Activated naive CD4-positive, alpha-beta T cell treated with anti-CD3 and anti-CD28 coated beads for 36 hours (primary cell): ENCODE data around the gene BHLHE41. TPM values are rescaled to one million over a fixed set of nuclear protein-coding genes. Genes with fewer than 3 reads are reported as not detected.

Experiments used
- CTCF ChIA-PET: fragments of 350-600 bp; sonication (Branson Sonifier 250); formaldehyde crosslinking; loops from one replicate; lab custom pipeline; 2021; ENCODE audit warnings: antibody characterized with exemption; lab: Charles Lee
- DNase-seq: peaks from one replicate; pipeline ENCODE4 v3.0.0-alpha.2; 2020
- H3K27ac Mint-ChIP-seq: one replicate; pipeline ENCODE4 v1.8.0; 2021; ENCODE audit warnings: mild to moderate bottlenecking, mixed read lengths
- H3K27me3 Mint-ChIP-seq: one replicate; pipeline ENCODE4 v1.8.0; 2021; ENCODE audit warnings: low read depth, mixed read lengths
- H3K36me3 Mint-ChIP-seq: one replicate; pipeline ENCODE4 v1.8.0; 2021; ENCODE audit warnings: low read depth, mixed read lengths
- H3K4me1 Mint-ChIP-seq: one replicate; pipeline ENCODE4 v1.8.0; 2021; ENCODE audit warnings: low read depth, mixed read lengths
- H3K4me3 Mint-ChIP-seq: one replicate; pipeline ENCODE4 v1.8.0; 2021; ENCODE audit warnings: mild to moderate bottlenecking, moderate library complexity, mixed read lengths
- H3K9me3 Mint-ChIP-seq: one replicate; pipeline ENCODE4 v1.8.0; 2021; ENCODE audit warnings: mixed read lengths
- intact Hi-C: fragments of 100-400 bp; cut with micrococcal nuclease; formaldehyde crosslinking; loops from one replicate; pipeline ENCODE4 v1.15.1; 2023
- total RNA-seq, 2 experiments: library from RNA; stranded (reverse); gene quantifications; one replicate each; pipeline ENCODE4 v1.2.3, GENCODE V29; 2021

BHLHE41 gene
- total RNA-seq, 2 experiments from 2014 or later: not detected

DNA sequence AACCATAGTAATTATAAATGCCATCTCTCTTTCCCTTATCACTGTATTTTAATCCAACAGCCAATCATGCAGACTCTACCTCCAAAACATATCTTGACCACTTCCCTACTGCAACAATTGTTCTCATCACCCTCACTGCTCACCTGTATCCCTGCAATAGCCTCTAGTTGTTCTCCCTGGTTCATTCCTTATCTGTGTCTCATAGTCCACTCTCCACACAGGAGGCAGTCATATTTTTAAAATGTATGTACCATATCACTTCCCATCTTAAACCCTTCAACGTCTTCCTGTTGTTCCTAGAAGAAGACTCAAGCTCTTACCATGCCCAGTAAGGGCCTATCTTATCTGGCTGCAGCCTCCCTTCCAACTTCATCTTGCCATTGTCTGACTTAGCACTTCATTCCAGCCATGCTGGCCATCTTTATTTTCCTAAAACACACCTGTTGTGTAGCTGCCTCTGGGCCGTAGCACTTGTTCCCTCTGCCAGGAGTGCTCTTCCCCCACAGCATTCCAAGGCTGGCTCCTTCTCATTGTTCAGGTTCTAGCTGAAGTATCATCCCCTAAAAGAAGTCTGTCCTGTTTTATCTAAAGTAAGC is 27.8 kb upstream of the BHLHE41 start:
- intact Hi-C loops: no loop called here
- Mint-ChIP-seq H3K4me1 (no peaks in the 10 kb centered on the region), H3K4me3 (no peak overlapping the region), H3K27ac (no peak overlapping the region), H3K27me3 (no peaks in the 10 kb centered on the region), H3K36me3 (no peaks in the 10 kb centered on the region), H3K9me3 (no peaks in the 10 kb centered on the region)
- CTCF ChIA-PET: no interaction called here
- no peak for DNase-seq

DNA sequence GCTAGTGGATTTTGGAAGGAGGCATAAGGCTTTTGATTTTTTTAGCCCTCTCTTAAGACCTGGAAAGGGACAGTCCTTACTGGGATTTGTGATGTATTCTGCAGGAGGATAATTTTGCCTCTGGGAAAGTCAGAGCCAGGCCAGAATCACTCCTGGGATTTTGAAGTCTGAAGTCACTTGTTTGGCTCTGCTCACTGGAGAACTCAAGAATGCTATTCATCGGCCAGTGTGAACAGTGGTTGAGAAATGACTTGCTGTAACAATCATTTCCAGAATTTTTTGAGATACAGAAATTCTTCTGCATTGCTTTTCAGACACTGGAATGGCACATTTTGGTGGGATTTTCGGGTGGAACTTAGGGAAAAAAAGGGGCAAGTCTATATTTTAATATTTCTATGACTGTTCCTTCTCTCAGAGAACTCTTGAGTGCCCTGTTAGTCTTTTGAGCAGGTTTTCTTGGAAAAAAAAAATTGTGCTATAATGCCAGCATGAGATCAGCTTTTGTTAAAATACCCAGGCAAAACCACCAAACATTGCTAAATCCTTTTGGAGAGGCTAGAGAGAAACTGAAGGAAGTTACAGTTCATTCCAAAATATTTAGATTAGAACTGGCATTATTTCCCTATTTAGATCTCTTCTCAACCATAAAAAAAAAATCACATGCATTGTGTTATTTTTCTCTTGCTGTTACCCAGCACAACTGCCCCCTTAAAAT is 26.1 kb upstream of the BHLHE41 start:
- Mint-ChIP-seq H3K4me3 (no peak overlapping the region), H3K36me3 (no peaks in the 10 kb centered on the region), H3K4me1 (no peaks in the 10 kb centered on the region), H3K9me3 (no peaks in the 10 kb centered on the region), H3K27ac (no peak overlapping the region), H3K27me3 (peaks cover 3% of the 10 kb centered on the region)
- no peak for DNase-seq
- intact Hi-C loops: no loop called here
- CTCF ChIA-PET: interaction anchor here (0.5 to 0.7 kb wide), 3 partner anchors 363 to 1169 kb away, joined by 3 to 5 read pairs (median 5); no protein-coding TSS in a partner anchor

GRCh38 chr12:26149968-26150500 is 25.2 kb upstream of the BHLHE41 start:
- intact Hi-C loops: no loop called here
- Mint-ChIP-seq H3K27ac (no peak overlapping the region), H3K27me3 (peaks cover 3% of the 10 kb centered on the region), H3K36me3 (no peaks in the 10 kb centered on the region), H3K4me3 (no peak overlapping the region), H3K4me1 (no peaks in the 10 kb centered on the region), H3K9me3 (no peaks in the 10 kb centered on the region)
- CTCF ChIA-PET: interaction anchor here (0.5 kb wide), 1 partner anchor 362 kb away, joined by 3 read pairs; no protein-coding TSS in a partner anchor
- DNase-seq: no peak

- CTCF ChIA-PET: no interaction called here
- peaks cover 5% of the 10 kb centered on the region for H3K27me3 Mint-ChIP-seq
- intact Hi-C loops: no loop called here
- H3K36me3 Mint-ChIP-seq: no peaks in the 10 kb centered on the region
- no peaks in the 10 kb centered on the region for H3K4me1 Mint-ChIP-seq
- no peak for DNase-seq
- H3K9me3 Mint-ChIP-seq: no peaks in the 10 kb centered on the region
- no peak overlapping the region for H3K4me3 Mint-ChIP-seq
- no peak overlapping the region for H3K27ac Mint-ChIP-seq
These were observed 23.5 kb upstream of the BHLHE41 start for GRCh38 chr12:26148291-26148690.

- Mint-ChIP-seq H3K27me3 (peaks cover 5% of the 10 kb centered on the region), H3K9me3 (no peaks in the 10 kb centered on the region), H3K4me1 (no peaks in the 10 kb centered on the region), H3K36me3 (no peaks in the 10 kb centered on the region), H3K4me3 (no peak overlapping the region), H3K27ac (no peak overlapping the region)
- no peak for DNase-seq
- CTCF ChIA-PET: interaction anchor here (0.8 kb wide), 1 partner anchor 11 kb away, joined by 3 read pairs; no protein-coding TSS in a partner anchor
- intact Hi-C loops: no loop called here
These were observed 18.5 kb upstream of the BHLHE41 start for GRCh38 chr12:26143291-26143690.

- Mint-ChIP-seq H3K9me3 (no peaks in the 10 kb centered on the region), H3K27ac (no peak overlapping the region), H3K4me1 (no peaks in the 10 kb centered on the region), H3K4me3 (no peak overlapping the region), H3K36me3 (no peaks in the 10 kb centered on the region), H3K27me3 (peaks cover 14% of the 10 kb centered on the region)
- CTCF ChIA-PET: no interaction called here
- intact Hi-C loops: no loop called here
- DNase-seq: no peak
These were observed 14.0 kb upstream of the BHLHE41 start for GRCh38 chr12:26138860-26139259.

- intact Hi-C loops: no loop called here
- Mint-ChIP-seq H3K27me3 (peaks cover 25% of the 10 kb centered on the region), H3K36me3 (no peaks in the 10 kb centered on the region), H3K27ac (no peak overlapping the region), H3K4me3 (no peak overlapping the region), H3K9me3 (no peaks in the 10 kb centered on the region), H3K4me1 (no peaks in the 10 kb centered on the region)
- CTCF ChIA-PET: no interaction called here
- no peak for DNase-seq
These were observed 11.9 kb upstream of the BHLHE41 start for GRCh38 chr12:26136688-26137087.

DNA sequence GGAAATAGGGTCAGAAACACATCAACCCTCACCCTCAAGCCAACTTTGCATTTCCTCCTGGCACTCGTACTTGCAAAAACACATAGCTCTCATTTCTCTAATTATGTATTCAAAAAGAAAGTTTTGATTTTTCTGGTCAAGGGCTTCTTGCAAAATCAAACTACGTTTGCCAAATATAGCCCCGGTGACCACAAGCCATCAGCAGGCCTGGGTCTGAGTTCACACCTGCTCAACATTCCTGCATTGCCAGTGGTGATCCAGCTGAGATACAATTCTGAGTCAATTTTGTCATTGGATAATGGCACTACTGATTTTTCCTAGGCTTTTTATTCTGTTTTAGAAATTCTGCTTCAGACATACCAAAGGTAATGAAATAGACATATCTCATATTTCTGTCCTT is 10.7 kb upstream of the BHLHE41 start:
- intact Hi-C loops: no loop called here
- H3K27ac Mint-ChIP-seq: no peak overlapping the region
- no peaks in the 10 kb centered on the region for H3K36me3 Mint-ChIP-seq
- H3K9me3 Mint-ChIP-seq: no peaks in the 10 kb centered on the region
- CTCF ChIA-PET: no interaction called here
- no peak overlapping the region for H3K4me3 Mint-ChIP-seq
- H3K4me1 Mint-ChIP-seq: no peaks in the 10 kb centered on the region
- peaks cover 34% of the 10 kb centered on the region for H3K27me3 Mint-ChIP-seq
- DNase-seq: no peak

- CTCF ChIA-PET: no interaction called here
- no peaks in the 10 kb centered on the region for H3K9me3 Mint-ChIP-seq
- intact Hi-C loops: no loop called here
These were observed 10.2 kb upstream of the BHLHE41 start for GRCh38 chr12:26135010-26135420.

DNA sequence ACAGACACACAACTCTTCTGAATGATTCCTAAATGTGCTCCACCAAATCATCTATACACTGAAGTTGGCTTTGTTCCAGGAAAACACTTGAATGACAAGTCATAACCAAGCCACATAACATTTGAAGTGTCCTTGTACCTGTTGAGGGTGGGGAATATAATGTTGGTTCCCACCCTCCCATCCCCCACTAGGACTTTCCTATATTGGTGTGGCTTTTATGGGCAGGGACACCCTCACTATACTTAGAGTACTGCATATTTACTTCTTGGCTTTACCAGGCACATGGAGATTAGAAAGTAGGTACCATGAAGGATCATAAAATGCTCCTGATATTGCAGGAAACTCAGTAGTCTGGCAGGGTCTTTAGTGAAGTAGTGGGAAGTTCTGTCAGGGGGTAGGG is 9.7 kb upstream of the BHLHE41 start:
- no peak for DNase-seq
- intact Hi-C loops: no loop called here
- H3K27me3 Mint-ChIP-seq: peaks cover 41% of the 10 kb centered on the region
- H3K4me3 Mint-ChIP-seq: no peak overlapping the region
- no peak overlapping the region for H3K27ac Mint-ChIP-seq
- H3K4me1 Mint-ChIP-seq: no peaks in the 10 kb centered on the region
- no peaks in the 10 kb centered on the region for H3K9me3 Mint-ChIP-seq
- CTCF ChIA-PET: no interaction called here
- no peaks in the 10 kb centered on the region for H3K36me3 Mint-ChIP-seq

More at GRCh38 chr12:26135010-26135420, 10.2 kb upstream of the BHLHE41 start:
- DNase-seq: no peak
- Mint-ChIP-seq H3K27ac (no peak overlapping the region), H3K27me3 (peaks cover 37% of the 10 kb centered on the region), H3K4me1 (no peaks in the 10 kb centered on the region), H3K36me3 (no peaks in the 10 kb centered on the region), H3K4me3 (no peak overlapping the region)

DNA sequence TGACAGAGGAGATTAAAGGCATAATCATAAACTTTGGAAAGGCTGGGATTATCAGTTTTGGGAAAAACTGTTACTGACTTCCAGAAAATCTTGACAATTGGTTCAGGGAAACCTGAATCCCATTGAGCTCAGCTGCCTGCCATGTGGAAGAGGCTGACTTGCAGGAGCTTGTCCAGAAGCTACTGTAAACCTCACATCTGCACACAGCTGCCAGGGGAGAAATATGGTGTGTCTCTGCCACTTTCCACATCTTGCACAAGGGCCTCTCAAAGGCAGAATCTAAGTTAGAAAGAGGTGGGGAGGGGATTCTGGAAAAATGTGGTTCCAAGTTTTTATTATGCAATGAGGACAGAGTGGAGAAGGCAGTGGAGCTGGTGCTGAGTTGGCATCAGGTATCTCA is 8.7 kb upstream of the BHLHE41 start:
- Mint-ChIP-seq H3K4me1 (no peaks in the 10 kb centered on the region), H3K36me3 (no peaks in the 10 kb centered on the region), H3K9me3 (no peaks in the 10 kb centered on the region), H3K27me3 (peaks cover 45% of the 10 kb centered on the region), H3K27ac (no peak overlapping the region), H3K4me3 (no peak overlapping the region)
- CTCF ChIA-PET: no interaction called here
- no peak for DNase-seq
- intact Hi-C loops: no loop called here

DNA sequence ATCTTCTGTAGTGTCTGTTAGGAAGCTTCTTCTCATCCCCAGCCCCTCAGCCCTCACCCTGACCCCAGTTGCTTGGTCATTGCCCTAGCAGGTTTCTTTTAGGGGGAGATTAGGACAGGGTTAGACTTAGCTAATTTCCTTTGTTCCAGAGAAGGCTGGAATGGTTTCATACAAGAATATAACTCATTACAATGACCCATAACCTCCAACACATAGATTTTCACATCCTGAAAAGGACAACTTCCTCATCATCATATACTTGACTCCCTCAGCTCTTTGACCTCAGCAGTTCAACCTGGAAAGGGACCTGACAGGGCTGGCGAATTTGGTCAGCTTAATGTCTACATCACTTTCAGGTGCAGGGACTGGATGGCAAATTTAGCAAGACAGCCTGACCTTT is 8.0 kb upstream of the BHLHE41 start:
- H3K27ac Mint-ChIP-seq: no peak overlapping the region
- intact Hi-C loops: no loop called here
- CTCF ChIA-PET: no interaction called here
- no peak for DNase-seq
- H3K27me3 Mint-ChIP-seq: peaks cover 51% of the 10 kb centered on the region
- H3K4me1 Mint-ChIP-seq: no peaks in the 10 kb centered on the region
- no peaks in the 10 kb centered on the region for H3K9me3 Mint-ChIP-seq
- H3K36me3 Mint-ChIP-seq: no peaks in the 10 kb centered on the region
- no peak overlapping the region for H3K4me3 Mint-ChIP-seq

GRCh38 chr12:26131936-26132335 is 7.1 kb upstream of the BHLHE41 start:
- Mint-ChIP-seq H3K27ac (no peak overlapping the region), H3K4me1 (no peaks in the 10 kb centered on the region), H3K36me3 (no peaks in the 10 kb centered on the region), H3K4me3 (no peak overlapping the region), H3K27me3 (peaks cover 60% of the 10 kb centered on the region), H3K9me3 (no peaks in the 10 kb centered on the region)
- DNase-seq: no peak
- intact Hi-C loops: no loop called here
- CTCF ChIA-PET: no interaction called here
